ENCODE data around the gene RPS4Y2.

RPS4Y2 gene

DNA sequence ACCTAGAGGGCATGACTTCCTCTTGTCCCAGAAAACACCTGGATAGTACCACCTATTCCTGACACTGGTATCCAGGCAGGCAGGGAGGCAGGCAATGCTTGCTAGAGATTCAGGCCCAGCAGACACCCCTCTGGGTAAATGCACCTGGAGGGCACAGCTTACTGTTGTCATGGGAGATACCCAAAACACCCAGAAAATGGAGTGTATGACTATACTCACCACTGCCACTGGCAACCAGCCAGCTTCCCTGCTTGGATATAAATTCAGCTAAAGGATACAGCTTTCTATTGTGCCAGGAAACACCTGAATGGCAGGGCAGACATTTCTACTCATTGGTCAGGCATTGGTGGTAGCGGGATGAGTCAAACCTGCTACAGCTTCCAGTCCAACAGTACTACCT lies 58.9 kb downstream of the RPS4Y2 start:
- no peak for DNase-seq (ENCODE audit: low read depth in 2 of 2)
- H3K4me3 ChIP-seq (replicated peaks in 1 of 2; ENCODE audit: low read depth in 2 of 2, low read length in 2 of 2), result no peak overlapping the region
- TF ChIP-seq CTCF (IDR thresholded peaks at IDR 0.05; ENCODE audit: low read depth, low read length), result no peak

DNA sequence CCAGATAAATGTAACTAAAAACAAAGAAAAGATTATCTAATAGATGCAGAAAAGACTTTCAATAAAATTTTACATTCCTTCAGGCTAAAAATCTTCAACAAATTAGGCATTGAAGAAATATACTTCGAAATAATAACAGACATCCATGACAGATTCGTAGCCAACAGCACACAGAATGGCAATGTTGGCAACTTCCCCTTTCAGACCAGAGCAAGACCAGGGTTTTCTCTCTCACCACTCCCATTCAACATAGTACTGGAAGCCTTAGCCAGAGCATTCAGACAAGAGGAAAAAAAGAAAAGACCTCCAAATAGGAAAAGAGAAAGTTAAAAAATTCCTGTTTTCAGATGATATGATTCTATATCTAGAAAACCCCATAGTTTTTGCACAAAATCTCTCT lies 61.2 kb downstream of the RPS4Y2 start:
- H3K4me3 ChIP-seq (replicated peaks in 1 of 2; ENCODE audit: low read depth in 2 of 2, low read length in 2 of 2), result no peak overlapping the region
- TF ChIP-seq CTCF (IDR thresholded peaks at IDR 0.05; ENCODE audit: low read depth, low read length), result no peak
- no peak for DNase-seq (ENCODE audit: low read depth in 2 of 2)

Data from cardiac fibroblast (primary cell).